Activated CD4-positive, alpha-beta memory T cell treated with anti-CD3 and anti-CD28 coated beads, Interleukin-2, amount 10 ng/mL, durations not matched to agents 7 days and 5 days (primary cell): ENCODE data around the gene GRIA1. TPM values are rescaled to one million over a fixed set of nuclear protein-coding genes. Genes with fewer than 3 reads are reported as not detected.
"Not testable (repeated sequence)": the region's sequence is repeated elsewhere in the genome, so short reads cannot be mapped to it uniquely, and the experiment has no call there.

Experiments
- CTCF ChIA-PET: fragments of 350-600 bp; sonication (Branson Sonifier 250); formaldehyde crosslinking; loops from one replicate; lab custom pipeline; 2021; ENCODE audit warnings: antibody characterized with exemption, inconsistent platforms; lab: Charles Lee
- POLR2A ChIA-PET: fragments of 350-600 bp; sonication (Branson Sonifier 250); formaldehyde crosslinking; loops from one replicate; lab custom pipeline; 2021; ENCODE audit warnings: antibody characterized with exemption; lab: Charles Lee
- DNase-seq: peaks from one replicate; pipeline ENCODE4 v3.0.0-alpha.2; 2020
- H3K27ac Mint-ChIP-seq: one replicate; pipeline ENCODE4 v1.8.0; 2021; ENCODE audit warnings: mild to moderate bottlenecking, mixed read lengths
- H3K27me3 Mint-ChIP-seq: one replicate; pipeline ENCODE4 v1.8.0; 2021; ENCODE audit warnings: mixed read lengths
- H3K36me3 Mint-ChIP-seq: one replicate; pipeline ENCODE4 v1.8.0; 2021; ENCODE audit warnings: low read depth, mixed read lengths
- H3K4me1 Mint-ChIP-seq: one replicate; pipeline ENCODE4 v1.8.0; 2021; ENCODE audit warnings: mixed read lengths
- H3K4me3 Mint-ChIP-seq: one replicate; pipeline ENCODE4 v1.8.0; 2021; ENCODE audit warnings: mild to moderate bottlenecking, mixed read lengths
- H3K9me3 Mint-ChIP-seq: one replicate; pipeline ENCODE4 v1.8.0; 2021; ENCODE audit warnings: mixed read lengths
- total RNA-seq, 2 experiments: library from RNA; stranded (reverse); gene quantifications; one replicate each; pipeline ENCODE4 v1.2.3, GENCODE V29; 2021

GRIA1 gene
- total RNA-seq, 2 experiments from 2014 or later = not detected

DNA sequence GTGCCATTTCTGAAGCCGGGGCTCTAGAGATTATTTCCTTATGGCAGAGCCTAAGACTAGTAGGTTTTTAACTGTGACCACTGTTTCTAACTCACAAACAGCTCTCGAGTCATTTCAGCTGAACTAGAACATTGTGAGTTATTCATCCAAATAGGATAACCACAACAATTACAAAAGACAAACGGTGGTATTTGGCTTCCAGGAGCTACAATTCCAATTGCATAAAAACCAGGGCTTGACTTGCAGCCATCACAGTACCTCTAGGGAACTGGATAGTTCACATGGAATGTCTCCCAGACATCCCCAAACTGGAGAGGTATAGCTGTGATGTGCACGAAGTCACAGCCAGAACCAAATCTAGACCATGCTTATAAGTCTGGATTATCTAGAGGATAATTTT, 323.4 kb downstream of the GRIA1 start:
- Mint-ChIP-seq H3K36me3 (no peaks in the 10 kb centered on the region), H3K9me3 (no peaks in the 10 kb centered on the region), H3K4me3 (no peak overlapping the region), H3K27ac (no peak overlapping the region), H3K4me1 (no peaks in the 10 kb centered on the region), H3K27me3 (no peaks in the 10 kb centered on the region)
- no peak for DNase-seq
- ChIA-PET CTCF (no interaction called here), POLR2A (no interaction called here)

DNA sequence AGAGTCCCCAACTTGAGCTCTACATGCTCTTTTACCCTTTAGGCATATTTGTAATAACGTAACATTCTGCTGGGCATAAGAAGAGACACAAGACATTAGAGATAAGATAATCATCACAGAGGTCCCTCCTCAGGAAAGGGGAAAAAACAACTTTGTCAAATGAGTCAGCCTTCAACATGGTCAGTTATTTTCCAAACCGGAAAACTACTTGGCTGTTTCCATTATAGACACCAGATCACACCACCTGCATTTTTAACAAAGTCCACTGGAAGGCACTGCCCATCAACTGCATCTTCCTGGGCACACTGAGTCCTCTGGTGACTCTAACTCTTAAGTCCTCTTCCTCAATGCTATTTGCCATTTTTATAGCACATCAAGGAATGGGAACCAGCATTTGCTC, 326.4 kb downstream of the GRIA1 start:
- Mint-ChIP-seq H3K4me3 (no peak overlapping the region), H3K4me1 (no peaks in the 10 kb centered on the region), H3K9me3 (no peaks in the 10 kb centered on the region), H3K27ac (no peak overlapping the region), H3K27me3 (no peaks in the 10 kb centered on the region), H3K36me3 (no peaks in the 10 kb centered on the region)
- ChIA-PET POLR2A (no interaction called here), CTCF (no interaction called here)
- no peak for DNase-seq

DNA sequence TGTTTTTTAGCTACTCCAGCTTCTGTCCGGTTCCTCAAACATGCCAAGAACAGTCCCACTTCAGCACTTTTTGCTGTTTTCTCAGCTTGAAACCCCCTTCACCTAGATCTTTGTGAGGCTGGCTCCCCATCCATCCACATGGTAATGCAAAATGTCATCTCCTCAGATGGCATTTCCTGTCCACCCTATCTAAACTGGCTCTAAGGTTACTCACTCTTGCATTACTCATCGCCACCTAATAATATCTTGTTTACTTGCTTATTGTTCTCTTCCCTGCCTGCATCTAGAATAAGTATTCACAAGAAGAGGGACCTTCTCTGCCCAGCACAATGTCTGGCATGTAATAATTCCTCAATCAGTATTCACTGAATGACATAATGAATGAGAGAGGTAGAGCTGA, 328.2 kb downstream of the GRIA1 start:
- Mint-ChIP-seq H3K4me1 (no peaks in the 10 kb centered on the region), H3K36me3 (no peaks in the 10 kb centered on the region), H3K4me3 (no peak overlapping the region), H3K9me3 (no peaks in the 10 kb centered on the region), H3K27me3 (no peaks in the 10 kb centered on the region), H3K27ac (no peak overlapping the region)
- CTCF ChIA-PET = no interaction called here
- POLR2A ChIA-PET = no interaction called here
- no peak for DNase-seq

DNA sequence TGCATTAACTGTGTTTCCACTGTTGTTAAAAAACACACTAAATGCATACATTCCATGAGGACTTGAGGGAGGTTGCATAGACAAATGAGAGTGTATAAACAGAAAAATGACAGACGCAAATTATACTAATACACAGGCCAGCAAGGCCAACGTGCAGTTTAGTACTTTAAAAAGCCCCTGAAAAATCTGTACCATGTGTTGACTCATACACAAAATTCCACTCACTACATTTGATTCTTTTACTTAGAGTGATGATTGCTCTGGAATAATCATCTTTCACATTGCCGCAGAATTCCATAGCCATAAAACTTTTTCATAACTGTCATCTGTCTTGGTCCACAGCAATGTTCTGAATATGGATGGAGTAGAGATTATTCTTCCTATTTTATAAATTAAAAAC, 332.6 kb downstream of the GRIA1 start:
- POLR2A ChIA-PET = no interaction called here
- H3K36me3 Mint-ChIP-seq = no peaks in the 10 kb centered on the region

DNA sequence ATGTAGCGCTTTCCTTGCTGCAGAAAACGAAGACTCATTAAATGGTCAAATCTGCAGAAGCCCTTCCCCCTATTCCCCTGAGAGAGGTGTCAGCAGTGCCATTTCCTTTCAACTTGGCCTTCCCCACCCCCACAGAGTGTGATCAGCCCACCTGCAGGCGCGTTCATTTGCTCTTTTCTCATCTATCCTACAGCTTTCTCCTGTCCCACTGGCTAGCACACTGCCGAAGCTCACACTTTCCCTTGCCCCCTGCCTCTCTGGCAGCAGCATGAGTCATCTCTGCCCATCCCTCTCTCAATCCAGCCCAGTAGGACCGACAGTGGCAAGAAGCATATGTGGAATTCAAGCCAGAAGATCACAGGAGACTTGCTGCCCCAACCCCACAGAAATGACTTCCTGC, 334.4 kb downstream of the GRIA1 start:
- Mint-ChIP-seq H3K4me3 (no peak overlapping the region), H3K9me3 (no peaks in the 10 kb centered on the region), H3K27ac (no peak overlapping the region), H3K36me3 (no peaks in the 10 kb centered on the region), H3K4me1 (no peaks in the 10 kb centered on the region), H3K27me3 (no peaks in the 10 kb centered on the region)
- DNase-seq = no peak
- ChIA-PET POLR2A (no interaction called here), CTCF (no interaction called here)

More for the DNA sequence above, 332.6 kb downstream of the GRIA1 start:
- Mint-ChIP-seq H3K4me1 (no peaks in the 10 kb centered on the region), H3K27me3 (no peaks in the 10 kb centered on the region), H3K4me3 (no peak overlapping the region), H3K27ac (no peak overlapping the region), H3K9me3 (no peaks in the 10 kb centered on the region)
- CTCF ChIA-PET = no interaction called here
- DNase-seq = no peak

DNA sequence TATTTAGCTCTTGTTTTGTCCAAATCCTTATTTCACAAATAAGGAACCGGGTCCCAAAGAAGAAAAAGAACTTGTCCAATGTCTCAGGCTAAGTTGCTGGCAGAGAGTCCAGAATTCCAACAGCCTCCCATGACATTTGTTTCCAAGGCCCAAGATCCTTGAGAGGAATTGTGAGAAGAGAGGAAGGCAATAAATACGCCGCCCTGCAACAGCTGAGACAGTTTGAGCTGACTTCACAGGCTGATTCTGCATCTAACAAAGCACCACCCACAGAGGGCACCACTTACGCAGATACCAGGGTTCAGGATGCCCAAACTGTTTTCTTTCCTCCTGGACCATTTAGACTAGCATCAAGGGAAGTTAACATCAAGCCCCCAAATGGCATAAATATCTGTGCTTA, 336.9 kb downstream of the GRIA1 start:
- no peaks in the 10 kb centered on the region for H3K27me3 Mint-ChIP-seq
- H3K4me3 Mint-ChIP-seq = no peak overlapping the region
- ChIA-PET POLR2A (no interaction called here), CTCF (interaction anchor here (1.1 kb wide), 1 partner anchor 137 kb away, joined by 4 read pairs; no protein-coding TSS in a partner anchor)
- H3K9me3 Mint-ChIP-seq = no peaks in the 10 kb centered on the region
- no peaks in the 10 kb centered on the region for H3K36me3 Mint-ChIP-seq
- H3K4me1 Mint-ChIP-seq = no peaks in the 10 kb centered on the region
- no peak for DNase-seq
- no peak overlapping the region for H3K27ac Mint-ChIP-seq

DNA sequence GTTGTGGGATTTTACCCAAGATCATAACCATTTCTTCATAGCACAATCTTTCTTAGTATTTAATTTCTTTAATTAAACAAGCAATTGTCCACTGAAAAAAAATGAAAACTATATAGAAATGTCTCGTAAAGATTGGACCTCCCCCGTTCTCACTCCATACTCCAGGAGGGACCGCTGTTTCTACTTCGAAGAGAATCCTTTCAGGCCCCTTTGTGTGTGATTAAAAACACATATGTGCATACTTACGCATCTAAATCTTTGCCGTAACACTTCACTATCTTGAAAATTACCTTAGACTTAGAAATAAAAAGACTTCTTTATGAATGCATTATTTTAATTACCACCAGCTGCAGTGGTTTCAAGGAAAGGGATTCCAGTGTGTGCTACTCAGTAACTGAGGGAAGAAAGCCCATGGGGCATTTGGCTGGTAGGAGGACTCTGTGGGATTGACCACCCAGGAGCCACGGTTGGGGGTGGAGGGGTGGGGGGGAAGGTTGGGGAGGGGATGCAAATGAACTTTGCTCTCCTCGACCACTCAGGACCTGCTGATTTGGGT, 339.1 kb downstream of the GRIA1 start:
- no peaks in the 10 kb centered on the region for H3K36me3 Mint-ChIP-seq
- H3K4me1 Mint-ChIP-seq = no peaks in the 10 kb centered on the region
- CTCF ChIA-PET = no interaction called here
- DNase-seq = no peak
- no peaks in the 10 kb centered on the region for H3K27me3 Mint-ChIP-seq
- no peak overlapping the region for H3K4me3 Mint-ChIP-seq
- POLR2A ChIA-PET = no interaction called here
- no peak overlapping the region for H3K27ac Mint-ChIP-seq
- H3K9me3 Mint-ChIP-seq = no peaks in the 10 kb centered on the region

DNA sequence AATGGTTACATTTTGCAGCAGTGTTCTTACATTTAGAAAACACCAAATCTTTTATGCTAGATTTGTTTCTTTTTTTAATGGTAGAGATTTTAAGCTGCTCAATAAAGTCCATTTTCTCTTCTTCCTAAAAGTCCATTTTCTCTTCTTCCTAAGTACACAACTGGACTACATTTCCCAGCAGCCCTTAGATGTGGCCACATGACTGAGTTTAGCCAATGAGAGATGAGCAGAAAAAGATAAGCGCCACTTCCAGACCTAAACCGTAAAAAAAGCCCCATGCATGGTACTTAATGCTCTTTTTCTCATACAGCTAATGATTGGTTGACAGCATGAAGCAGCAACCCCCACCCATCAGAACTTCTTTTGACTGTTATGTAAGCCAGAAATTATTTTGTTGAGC, 341.5 kb downstream of the GRIA1 start:
- no peaks in the 10 kb centered on the region for H3K27me3 Mint-ChIP-seq
- no peak overlapping the region for H3K4me3 Mint-ChIP-seq
- no peaks in the 10 kb centered on the region for H3K4me1 Mint-ChIP-seq
- no peak overlapping the region for H3K27ac Mint-ChIP-seq
- DNase-seq = no peak
- H3K9me3 Mint-ChIP-seq = no peaks in the 10 kb centered on the region
- POLR2A ChIA-PET = no interaction called here
- no peaks in the 10 kb centered on the region for H3K36me3 Mint-ChIP-seq
- CTCF ChIA-PET = no interaction called here

DNA sequence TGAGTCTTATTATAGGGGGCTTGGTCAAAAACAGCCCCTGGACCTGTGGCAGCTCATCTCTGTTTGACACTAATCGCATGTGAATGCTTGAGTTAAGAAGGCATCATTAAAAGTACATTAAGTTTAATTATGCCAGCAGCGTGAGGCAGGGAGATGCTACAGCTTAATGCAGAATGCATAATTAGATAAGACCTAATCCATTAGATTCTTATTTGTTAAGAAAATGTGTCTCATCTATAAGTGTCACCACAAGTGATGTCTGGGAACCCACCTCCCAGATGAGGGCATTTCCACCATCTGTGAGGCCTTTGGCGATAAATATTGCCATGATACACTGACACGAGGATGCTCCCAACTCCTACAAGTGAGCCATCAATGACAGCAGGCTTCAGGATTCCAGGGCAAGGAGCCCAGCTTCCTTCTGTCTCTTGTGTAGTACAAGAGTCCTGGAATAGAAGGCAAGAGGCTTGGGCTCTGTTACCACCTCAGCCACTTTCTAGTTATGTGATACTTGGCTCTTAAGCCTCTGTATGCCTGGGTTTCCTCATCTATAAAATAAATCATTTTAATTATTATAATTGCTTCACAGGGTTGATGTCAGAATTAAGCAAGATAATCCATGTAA, 345.5 kb downstream of the GRIA1 start:
- no peaks in the 10 kb centered on the region for H3K27me3 Mint-ChIP-seq
- POLR2A ChIA-PET = no interaction called here
- H3K9me3 Mint-ChIP-seq = no peaks in the 10 kb centered on the region
- CTCF ChIA-PET = no interaction called here
- DNase-seq = no peak
- H3K27ac Mint-ChIP-seq = no peak overlapping the region
- no peaks in the 10 kb centered on the region for H3K4me1 Mint-ChIP-seq
- no peak overlapping the region for H3K4me3 Mint-ChIP-seq
- no peaks in the 10 kb centered on the region for H3K36me3 Mint-ChIP-seq

DNA sequence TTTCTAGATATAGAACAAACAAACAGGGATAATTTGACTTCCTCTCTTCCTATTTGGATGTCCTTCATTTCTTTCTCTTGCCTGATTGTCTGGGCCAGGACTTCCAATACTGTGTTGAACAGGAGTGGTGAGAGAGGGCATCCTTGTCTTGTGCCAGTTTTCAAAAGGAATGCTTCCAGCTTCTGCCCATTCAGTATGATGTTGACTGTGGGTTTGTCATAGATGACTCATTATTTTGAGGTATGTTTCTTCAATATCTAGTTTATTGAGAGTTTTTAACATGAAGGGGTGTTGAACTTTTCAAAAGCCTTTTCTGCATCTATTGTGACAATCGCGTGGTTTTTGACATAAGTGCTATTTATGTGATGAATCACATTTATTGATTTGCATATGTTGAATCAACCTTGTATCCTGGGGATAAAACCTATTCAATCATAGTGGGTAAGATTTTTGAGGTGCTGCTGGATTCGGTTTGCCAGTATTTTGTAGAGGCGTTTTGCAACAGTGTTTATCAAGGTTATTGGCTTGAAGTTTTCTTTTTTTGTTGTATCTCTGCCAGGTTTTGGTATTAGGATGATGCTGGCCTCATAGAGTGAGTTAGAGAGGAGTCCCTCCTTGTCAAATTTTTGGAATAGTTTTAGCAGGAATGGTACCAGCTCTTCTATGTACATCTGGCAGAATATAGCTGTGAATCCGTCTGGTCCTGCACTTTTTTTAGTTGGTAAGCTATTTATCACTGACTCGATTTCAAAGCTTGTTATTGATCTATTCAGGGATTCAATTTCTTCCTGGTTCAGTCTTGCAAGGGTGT, 359.0 kb downstream of the GRIA1 start:
- H3K4me3 Mint-ChIP-seq, POLR2A ChIA-PET, H3K27me3 Mint-ChIP-seq, H3K4me1 Mint-ChIP-seq, DNase-seq, H3K36me3 Mint-ChIP-seq, H3K9me3 Mint-ChIP-seq, H3K27ac Mint-ChIP-seq, CTCF ChIA-PET: not testable (repeated sequence)

DNA sequence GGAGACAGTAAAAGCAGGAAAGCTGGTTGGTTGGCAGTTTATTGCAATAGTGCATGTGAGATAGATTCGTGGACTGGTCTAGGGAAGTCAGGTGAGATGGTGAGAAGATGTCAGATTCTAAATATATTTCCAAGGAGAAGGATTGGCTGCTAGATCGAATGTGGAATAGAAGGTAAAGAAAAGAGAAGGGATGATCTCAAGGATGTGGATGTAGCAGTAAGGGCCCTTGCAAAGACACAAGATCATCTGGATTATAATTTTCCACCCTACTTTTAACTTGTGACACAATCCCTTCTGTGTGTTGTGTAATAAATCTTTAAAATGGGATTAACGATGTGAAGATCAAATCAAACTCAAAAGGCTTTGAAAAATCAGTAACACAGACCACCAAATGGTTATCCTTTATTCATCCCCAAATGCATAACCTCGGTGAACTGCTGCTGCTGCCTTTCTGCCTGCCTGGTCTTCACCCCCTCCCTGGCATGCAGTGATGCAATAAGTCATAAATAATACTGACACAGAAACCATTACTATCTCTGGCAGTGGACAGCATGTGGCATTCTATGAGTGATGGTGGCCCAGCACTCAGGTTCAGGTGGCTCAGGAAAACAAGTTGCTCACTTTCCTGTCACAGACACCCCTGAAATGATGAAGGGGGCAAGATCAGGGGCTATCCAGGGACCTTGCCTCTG, 369.9 kb downstream of the GRIA1 start:
- DNase-seq = no peak
- Mint-ChIP-seq H3K27me3 (peaks cover 2% of the 10 kb centered on the region), H3K27ac (no peak overlapping the region), H3K9me3 (no peaks in the 10 kb centered on the region), H3K36me3 (no peaks in the 10 kb centered on the region), H3K4me3 (no peak overlapping the region), H3K4me1 (no peaks in the 10 kb centered on the region)
- ChIA-PET POLR2A (no interaction called here), CTCF (no interaction called here)

DNA sequence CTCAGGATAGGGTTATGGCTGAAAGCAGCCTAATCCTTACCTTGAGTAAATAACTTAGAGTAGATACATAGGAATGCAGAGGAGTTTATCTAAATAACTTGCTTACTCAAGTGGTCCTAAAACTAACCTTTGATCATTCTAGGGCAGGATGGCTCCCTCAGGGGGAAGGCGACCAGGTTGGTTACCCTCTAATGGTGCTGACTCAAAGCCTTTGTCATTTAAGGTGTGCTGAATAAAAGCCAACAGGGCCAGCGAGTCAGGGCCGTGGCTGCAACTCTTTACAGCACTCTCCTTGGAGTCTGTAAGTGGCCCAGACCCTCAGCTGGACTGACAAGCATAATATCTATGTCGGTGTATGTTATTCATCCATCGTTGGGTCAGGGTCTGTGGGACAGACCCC, 372.4 kb downstream of the GRIA1 start:
- DNase-seq, CTCF ChIA-PET, H3K4me3 Mint-ChIP-seq, H3K36me3 Mint-ChIP-seq, H3K27ac Mint-ChIP-seq, H3K9me3 Mint-ChIP-seq, POLR2A ChIA-PET, H3K27me3 Mint-ChIP-seq, H3K4me1 Mint-ChIP-seq: not testable (repeated sequence)
